ENCODE measurements around the gene ATP2C1.

GRCh38 chr3:130979117-130979516 lies 85.2 kb downstream of the ATP2C1 start:
- TF ChIP-seq CTCF (IDR thresholded peaks at IDR 0.05) (no peak), EZH2 (IDR thresholded peaks at IDR 0.05) (no peak), EZH2phosphoT487 (IDR thresholded peaks at IDR 0.05) (no peak)
